Omental fat pad (tissue), 4 donors: Measurements from ENCODE around the gene COX6B1. TPM values are rescaled to one million over a fixed set of nuclear protein-coding genes. Genes with fewer than 3 reads are reported as not detected.
"Not testable (repeated sequence)": the region's sequence is repeated elsewhere in the genome, so short reads cannot be mapped to it uniquely, and the experiment has no call there.

Experiments used
- ATAC-seq: fragments of 150-250 bp; one replicate; pipeline ENCODE4 v1.9.1; 2016; ENCODE audit warnings: mild to moderate bottlenecking, moderate library complexity; ENCODE audit not compliant: low FRiP score
- DNase-seq: peaks from one replicate; pipeline ENCODE4 v3.0.0-alpha.2; 2019; ENCODE audit warnings: low spot score
- CTCF ChIP-seq, 3 donors: fragments of 450-650 bp; IDR thresholded peaks; one replicate each; pipeline ENCODE4 v1.5.1; 2016 to 2017; ENCODE audit warnings: antibody characterized with exemption in 3 of 3, mild to moderate bottlenecking in 3 of 3, moderate library complexity in 2 of 3
- total RNA-seq, 4 donors: library from RNA; depleted of rRNA; stranded (reverse); fragments of >200 nt; gene quantifications; one replicate each; pipeline ENCODE4 v1.1.0, GENCODE V29; 2016

Gene COX6B1
- total RNA-seq, 4 donors from 2014 or later, result 391 to 611 (median 538) TPM

GRCh38 chr19:35675589-35676140, 27.5 kb downstream of the COX6B1 start:
- DNase-seq (no peak), ATAC-seq (no peak)
- no peak for TF ChIP-seq CTCF (IDR thresholded peaks at IDR 0.05)

- DNase-seq (no peak), ATAC-seq (no peak)
- no peak for TF ChIP-seq CTCF (IDR thresholded peaks at IDR 0.05)
Measured at GRCh38 chr19:35689836-35690235, 41.7 kb downstream of the COX6B1 start.

- not testable (repeated sequence) for DNase-seq, ATAC-seq
Measured at GRCh38 chr19:35691106-35691505, 43.0 kb downstream of the COX6B1 start.

- no peak for DNase-seq
- no peak for TF ChIP-seq CTCF (IDR thresholded peaks at IDR 0.05)
- no peak for ATAC-seq
Measured at GRCh38 chr19:35692010-35692409, 43.9 kb downstream of the COX6B1 start.

GRCh38 chr19:35693422-35693821, 45.3 kb downstream of the COX6B1 start:
- ATAC-seq (no peak), DNase-seq (no peak)
- no peak for TF ChIP-seq CTCF (IDR thresholded peaks at IDR 0.05)

GRCh38 chr19:35693835-35694599, 45.9 kb downstream of the COX6B1 start:
- peak; percentile 81 for DNase-seq
- peak in 1 of 3 donors; percentile 28 for TF ChIP-seq CTCF (IDR thresholded peaks at IDR 0.05)
- peak; percentile 98 for ATAC-seq

GRCh38 chr19:35695895-35696422, 47.8 kb downstream of the COX6B1 start:
- ATAC-seq (no peak), DNase-seq (no peak)
- TF ChIP-seq CTCF (IDR thresholded peaks at IDR 0.05), result no peak
